GM21619 (cell line): ENCODE measurements around the gene PEMT.
"Not testable (repeated sequence)": the region's sequence is repeated elsewhere in the genome, so short reads cannot be mapped to it uniquely, and the experiment has no call there.

ENCODE experiments used
- ATAC-seq: cut with Tn5 transposase; IDR thresholded peaks from one replicate; pipeline ENCODE4 v1.9.1; 2021; ENCODE audit not compliant: unreplicated experiment

PEMT gene

GRCh38 chr17:17591355-17592298, at the start of gene PEMT:
Gene PEMT, minus strand, starts transcription at chr17:17591708. Its CDS starts 82 bp downstream, at chr17:17591626.
- peak; percentile 94 for ATAC-seq

GRCh38 chr17:17639661-17640270, 48.3 kb upstream of the PEMT start:
- not testable (repeated sequence) for ATAC-seq

- ATAC-seq: no peak
Observed at GRCh38 chr17:17638467-17638866, 47.0 kb upstream of the PEMT start.

- no peak for ATAC-seq
Observed at GRCh38 chr17:17636272-17636885, 44.9 kb upstream of the PEMT start.

- not testable (repeated sequence) for ATAC-seq
Observed at GRCh38 chr17:17635537-17636271, 44.2 kb upstream of the PEMT start.

GRCh38 chr17:17635126-17635525, 43.6 kb upstream of the PEMT start:
- no peak for ATAC-seq

GRCh38 chr17:17633310-17633709, 41.8 kb upstream of the PEMT start:
- ATAC-seq: no peak

- not testable (repeated sequence) for ATAC-seq
Observed at GRCh38 chr17:17632690-17633089, 41.2 kb upstream of the PEMT start.

GRCh38 chr17:17628388-17629008, 37.0 kb upstream of the PEMT start:
- ATAC-seq: no peak

GRCh38 chr17:17626840-17627239, 35.3 kb upstream of the PEMT start:
- ATAC-seq: no peak

GRCh38 chr17:17626151-17626805, 34.8 kb upstream of the PEMT start:
- no peak for ATAC-seq

GRCh38 chr17:17624741-17625140, 33.2 kb upstream of the PEMT start:
- ATAC-seq: no peak

- no peak for ATAC-seq
Observed at GRCh38 chr17:17623904-17624303, 32.4 kb upstream of the PEMT start.

GRCh38 chr17:17621254-17621653, 29.7 kb upstream of the PEMT start:
- no peak for ATAC-seq

- peak; percentile 62 for ATAC-seq
Observed at GRCh38 chr17:17613708-17614114, 22.2 kb upstream of the PEMT start.

- no peak for ATAC-seq
Observed at GRCh38 chr17:17612085-17613022, 20.8 kb upstream of the PEMT start.

- no peak for ATAC-seq
Observed at GRCh38 chr17:17609121-17609520, 17.6 kb upstream of the PEMT start.

- no peak for ATAC-seq
Observed at GRCh38 chr17:17606416-17607000, 15.0 kb upstream of the PEMT start.

GRCh38 chr17:17605729-17606088, 14.2 kb upstream of the PEMT start:
- ATAC-seq: no peak
